ENCODE results near the gene RADIL.

- TF ChIP-seq EZH2 (IDR thresholded peaks at IDR 0.05; ENCODE audit: borderline replicate concordance, low read depth, low read length, poor library complexity, severe bottlenecking) = no peak
- TF ChIP-seq, protein P1, sequence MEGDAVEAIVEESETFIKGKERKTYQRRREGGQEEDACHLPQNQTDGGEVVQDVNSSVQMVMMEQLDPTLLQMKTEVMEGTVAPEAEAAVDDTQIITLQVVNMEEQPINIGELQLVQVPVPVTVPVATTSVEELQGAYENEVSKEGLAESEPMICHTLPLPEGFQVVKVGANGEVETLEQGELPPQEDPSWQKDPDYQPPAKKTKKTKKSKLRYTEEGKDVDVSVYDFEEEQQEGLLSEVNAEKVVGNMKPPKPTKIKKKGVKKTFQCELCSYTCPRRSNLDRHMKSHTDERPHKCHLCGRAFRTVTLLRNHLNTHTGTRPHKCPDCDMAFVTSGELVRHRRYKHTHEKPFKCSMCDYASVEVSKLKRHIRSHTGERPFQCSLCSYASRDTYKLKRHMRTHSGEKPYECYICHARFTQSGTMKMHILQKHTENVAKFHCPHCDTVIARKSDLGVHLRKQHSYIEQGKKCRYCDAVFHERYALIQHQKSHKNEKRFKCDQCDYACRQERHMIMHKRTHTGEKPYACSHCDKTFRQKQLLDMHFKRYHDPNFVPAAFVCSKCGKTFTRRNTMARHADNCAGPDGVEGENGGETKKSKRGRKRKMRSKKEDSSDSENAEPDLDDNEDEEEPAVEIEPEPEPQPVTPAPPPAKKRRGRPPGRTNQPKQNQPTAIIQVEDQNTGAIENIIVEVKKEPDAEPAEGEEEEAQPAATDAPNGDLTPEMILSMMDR (conservative IDR thresholded peaks at IDR 0.05; ENCODE audit: low read depth, low read length) = no peak
These were observed 28.6 kb downstream of the RADIL start for GRCh38 chr7:4854916-4855315.
